ENCODE measurements around the gene RASSF7.

The RASSF7 gene

DNA sequence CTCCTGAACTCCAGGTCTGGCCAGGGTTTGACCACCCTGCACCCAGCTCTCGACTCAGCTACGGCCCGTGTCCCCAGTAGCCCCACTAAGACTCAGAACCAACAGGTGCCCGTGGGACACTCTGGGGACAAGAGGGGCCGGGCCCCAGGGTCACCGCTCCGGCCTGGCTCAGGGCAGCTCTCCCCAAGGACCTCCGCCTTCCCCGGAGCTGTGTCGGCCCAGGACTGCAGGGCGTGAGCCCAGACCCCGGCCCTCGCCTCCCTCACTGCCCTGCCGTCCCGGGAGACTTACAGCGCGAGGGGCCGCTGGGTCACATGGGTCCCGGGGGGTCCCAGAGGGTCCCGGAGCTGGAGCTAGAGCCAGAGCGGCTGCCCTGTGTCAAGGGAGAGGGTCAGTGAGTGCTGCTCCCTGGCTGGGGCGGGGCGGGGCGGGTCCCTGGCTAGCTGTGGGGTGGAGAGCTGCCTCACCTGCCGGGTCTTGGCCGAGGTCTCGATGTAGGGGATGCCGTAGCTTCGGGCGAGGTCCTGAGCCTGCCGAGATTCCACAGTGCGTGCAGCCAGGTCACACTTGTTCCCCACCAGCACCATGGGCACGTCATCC, 27.7 kb upstream of the RASSF7 start:
- peak; percentile 62 for DNase-seq (ENCODE audit: low spot score)

- DNase-seq (ENCODE audit: low spot score) = peak; percentile 69
These were observed 27.0 kb upstream of the RASSF7 start for GRCh38 chr11:533586-534395.

DNA sequence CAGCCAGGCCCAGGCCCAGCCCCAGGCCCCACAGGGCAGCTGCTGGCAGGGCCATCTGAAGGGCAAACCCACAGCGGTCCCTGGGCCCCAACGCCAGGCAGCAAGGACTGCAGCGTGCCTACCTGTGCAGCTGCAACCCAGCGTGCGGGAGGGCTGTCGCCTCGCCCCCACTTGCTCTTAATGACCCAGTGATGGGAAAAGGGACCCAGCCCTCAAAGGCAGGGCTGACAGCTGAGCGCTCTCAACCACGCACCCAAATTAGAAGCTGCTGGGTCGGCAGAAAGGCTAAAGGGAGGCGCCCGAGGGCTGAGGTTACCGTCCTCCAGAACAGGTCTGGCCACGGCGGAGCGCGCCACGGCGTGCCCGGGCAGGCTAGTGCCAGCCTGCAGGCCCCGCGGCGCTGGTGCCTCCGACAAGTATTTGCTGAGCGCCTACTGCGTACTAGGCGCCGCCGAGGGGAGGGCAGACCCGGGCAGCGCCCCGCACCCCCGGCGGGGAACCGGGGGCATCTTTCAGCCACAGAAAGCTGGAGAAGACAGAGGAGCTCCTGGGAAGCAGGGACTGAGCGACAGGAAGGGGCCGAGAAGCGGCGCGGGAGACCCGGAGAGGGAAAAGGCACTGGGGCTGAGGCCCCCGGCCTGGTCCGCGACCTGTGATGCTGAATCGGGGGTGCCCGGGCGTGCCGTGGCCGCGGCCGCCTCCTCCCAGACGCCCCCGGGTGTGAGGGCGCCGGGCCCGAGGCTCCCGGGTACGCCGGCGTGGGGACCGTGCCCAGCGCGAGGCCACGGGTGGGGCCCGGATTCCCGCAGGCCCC, 26.2 kb upstream of the RASSF7 start:
- peak; percentile 61 for DNase-seq (ENCODE audit: low spot score)

DNA sequence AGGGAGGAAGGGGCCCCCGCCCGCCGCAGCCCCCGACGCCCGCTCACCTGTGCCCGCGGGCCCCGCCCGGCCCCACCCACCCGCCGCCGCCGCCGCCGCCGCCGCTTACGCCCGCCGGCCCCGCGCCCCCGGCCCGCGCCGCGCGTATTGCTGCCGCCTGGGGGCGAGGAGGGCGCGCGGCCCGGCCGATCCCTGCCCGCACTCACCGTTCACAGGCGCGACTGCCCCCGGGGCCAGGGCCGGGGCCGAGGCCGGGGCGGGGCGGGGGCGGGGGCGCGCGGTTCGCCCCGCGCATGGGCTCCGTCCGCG, 25.6 kb upstream of the RASSF7 start:
- DNase-seq (ENCODE audit: low spot score) = no peak

GRCh38 chr11:535519-536454, 25.0 kb upstream of the RASSF7 start, which contains the start of gene HRAS:
TSS of gene HRAS (minus strand) at chr11:535576.
- DNase-seq (ENCODE audit: low spot score) = peak; percentile 96

GRCh38 chr11:536841-537621, 23.7 kb upstream of the RASSF7 start, which contains the start of gene LRRC56:
TSS of gene LRRC56 (plus strand) at chr11:537527. CDS start at chr11:540685, 3,158 bp downstream.
- DNase-seq (ENCODE audit: low spot score) = no peak

GRCh38 chr11:537622-538430, 22.9 kb upstream of the RASSF7 start:
- DNase-seq (ENCODE audit: low spot score) = no peak

GRCh38 chr11:538431-539051, 22.2 kb upstream of the RASSF7 start:
- DNase-seq (ENCODE audit: low spot score) = no peak

DNA sequence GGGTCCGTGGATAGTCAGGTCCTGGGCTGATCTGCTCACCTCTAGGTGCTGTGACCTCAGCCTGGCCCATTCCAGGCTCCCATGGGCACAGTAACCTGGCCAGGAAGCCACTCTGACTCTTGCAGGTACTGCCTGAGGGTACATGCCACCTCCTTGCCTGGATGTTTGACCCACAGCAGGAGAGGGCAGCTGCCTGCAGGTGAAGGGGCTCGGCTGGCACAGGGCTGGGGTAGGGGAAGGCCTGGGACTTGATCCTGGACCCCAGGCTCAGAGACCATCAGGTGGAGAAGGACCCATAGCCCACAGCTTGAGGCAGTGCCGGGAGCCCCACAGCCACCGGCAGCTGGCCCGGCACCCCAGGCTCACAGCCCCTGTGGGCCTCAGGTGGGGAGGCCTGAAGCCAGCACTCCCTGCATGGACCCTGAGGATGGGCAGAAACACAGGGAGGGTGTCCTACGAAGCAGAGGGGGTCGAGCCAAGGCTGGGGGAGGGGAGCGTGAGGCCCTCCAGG, 20.7 kb upstream of the RASSF7 start:
- no peak for DNase-seq (ENCODE audit: low spot score)

GRCh38 chr11:540583-541432, 20.0 kb upstream of the RASSF7 start:
- no peak for DNase-seq (ENCODE audit: low spot score)

- no peak for DNase-seq (ENCODE audit: low spot score)
These were observed 19.3 kb upstream of the RASSF7 start for GRCh38 chr11:541433-541885.

GRCh38 chr11:544817-545166, 16.0 kb upstream of the RASSF7 start:
- DNase-seq (ENCODE audit: low spot score) = no peak

DNA sequence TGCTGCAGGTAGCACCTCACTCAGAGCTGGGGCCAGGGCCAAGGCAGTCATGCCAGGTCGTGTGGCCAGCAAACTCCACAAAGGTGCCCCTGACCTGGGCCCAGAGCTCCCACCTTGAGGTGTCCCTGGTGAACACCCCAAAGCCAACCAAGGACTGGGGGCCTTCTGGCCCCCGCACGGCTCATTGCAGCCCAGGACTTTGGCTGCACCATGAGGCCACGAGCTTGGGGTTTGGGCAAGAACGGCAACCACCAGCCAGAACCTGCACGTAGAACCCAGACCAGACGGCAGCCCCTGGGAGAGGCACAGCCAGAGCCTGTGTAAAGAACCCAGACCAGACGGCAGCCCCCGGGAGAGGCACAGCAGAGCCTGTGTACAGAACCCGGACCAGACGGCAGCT, 15.6 kb upstream of the RASSF7 start:
- DNase-seq (ENCODE audit: low spot score) = no peak

DNA sequence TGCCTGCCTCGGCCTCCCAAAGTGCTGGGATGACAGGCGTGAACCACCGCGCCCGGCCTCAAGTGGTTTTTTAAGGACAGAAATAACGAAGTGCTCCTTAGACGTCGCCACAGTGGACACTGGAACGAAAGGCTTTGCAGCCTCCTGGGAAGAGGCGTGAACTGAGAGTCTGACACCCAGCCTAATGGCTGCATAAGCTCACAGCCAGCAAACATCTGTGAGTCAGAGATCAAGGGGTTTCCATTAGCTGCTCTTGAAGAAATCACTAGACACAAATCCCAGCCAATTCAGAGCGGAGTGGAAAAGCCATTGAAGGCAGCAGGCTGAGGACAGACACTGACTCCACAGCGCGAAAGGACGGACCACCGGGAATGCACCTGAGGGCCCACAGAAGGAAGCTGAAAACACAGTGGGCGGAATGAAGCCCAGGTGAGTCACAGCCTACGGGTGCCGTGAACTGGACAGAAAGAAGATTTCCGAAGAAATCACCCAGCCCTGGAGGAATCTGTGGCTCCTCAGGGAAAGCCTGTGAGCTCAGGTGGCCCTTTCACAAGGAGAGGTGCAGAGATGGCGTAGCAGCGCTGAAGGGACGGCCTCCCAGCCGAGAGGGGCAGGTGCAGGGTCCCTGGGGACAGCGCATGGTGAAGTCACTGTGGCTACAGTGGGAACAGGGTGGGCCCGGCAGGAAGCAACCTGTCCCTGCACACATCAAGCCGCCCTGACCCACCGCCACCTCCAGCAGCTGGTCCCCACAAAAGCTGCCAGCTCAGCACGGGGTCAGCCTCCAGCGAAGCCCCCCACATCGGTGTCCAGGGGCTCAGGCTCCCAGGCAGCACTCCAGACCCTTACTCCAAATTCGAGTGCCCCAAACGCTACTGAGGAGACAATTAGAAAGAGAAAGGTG, 11.8 kb upstream of the RASSF7 start:
- no peak for DNase-seq (ENCODE audit: low spot score)

GRCh38 chr11:550021-550745, 10.6 kb upstream of the RASSF7 start:
- no peak for DNase-seq (ENCODE audit: low spot score)

- DNase-seq (ENCODE audit: low spot score) = no peak
These were observed 10.1 kb upstream of the RASSF7 start for GRCh38 chr11:550746-551085.

DNA sequence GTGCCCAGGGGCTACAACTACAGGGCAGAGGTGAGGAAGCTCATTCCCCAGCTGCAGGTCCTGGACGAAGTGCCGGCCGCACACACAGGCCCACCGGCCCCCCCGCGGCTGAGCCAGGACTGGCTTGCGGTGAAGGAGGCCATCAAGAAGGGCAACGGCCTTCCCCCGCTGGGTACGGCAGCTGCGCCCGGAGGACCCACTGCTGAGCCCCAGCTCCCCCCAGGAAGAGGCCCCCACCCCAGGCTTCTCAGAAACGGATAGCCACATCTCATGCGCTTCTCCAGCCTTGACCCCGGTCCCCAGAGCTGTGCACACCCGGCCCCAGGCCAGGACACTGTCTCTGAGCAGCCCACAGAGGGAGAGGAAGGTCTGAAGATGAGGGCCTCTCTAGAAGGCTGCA, 9.6 kb upstream of the RASSF7 start:
- no peak for DNase-seq (ENCODE audit: low spot score)
